ENCODE measurements around the gene PRSS33. TPM values are rescaled to one million over a fixed set of nuclear protein-coding genes. Genes with fewer than 3 reads are reported as not detected.

PRSS33 gene
- total and polyA plus RNA-seq, 2 of the 8 experiments (the other 6 are each of a cell fraction or from before 2014, with no cell fraction given): 0.09 TPM; not detected in 1

GRCh38 chr16:2756288-2757015, 30.9 kb downstream of the PRSS33 start:
- H2BK12ac ChIP-seq (ENCODE audit: low read depth, low read length): no peak overlapping the region
- no peak overlapping the region for H2BK20ac ChIP-seq (ENCODE audit: low read length)
- H3K36me3 ChIP-seq (ENCODE audit: control insufficient read depth in 2 of 4, insufficient read depth in 4 of 4, low read length in 3 of 4): peaks cover 32 to 58% (median 50%) of the 10 kb centered on the region in 4 experiments
- POLR2A ChIA-PET (ENCODE audit: partially characterized antibody): interaction anchor here (0.6 to 4.8 kb wide), 13 partner anchors 10 to 143 kb away, joined by 3 to 140 read pairs (median 5); partner anchors contain the start of genes ELOB and PRSS27
- H4K8ac ChIP-seq (ENCODE audit: extremely low read depth, insufficient read depth, low read length): no peak overlapping the region
- CTCF ChIA-PET (ENCODE audit: partially characterized antibody): interaction anchor here (0.7 to 1.2 kb wide), 4 partner anchors 9 to 98 kb away, joined by 3 to 5 read pairs (median 3); no protein-coding TSS in a partner anchor
- WGBS, 2 experiments (ENCODE audit: extremely low coverage in 1 of 2, insufficient coverage in 1 of 2, insufficient read length in 1 of 2, insufficient replicate concordance in 2 of 2, low coverage in 1 of 2, low lambda C conversion rate in 2 of 2, missing lambda C conversion rate in 1 of 2): 93% methylated on average over 29 of the region's 30 CpGs; no CpG with 5 or more reads in 1 of the 2 experiments
- peak overlapping the region in 1 of 2 experiments; percentile 77; a peak in 1 of 4 replicates for H3K4me2 ChIP-seq (ENCODE audit: insufficient read depth in 1 of 2, low read depth in 2 of 2, low read length in 2 of 2)
- peaks cover 52 to 84% of the 10 kb centered on the region in 2 experiments for H3K79me2 ChIP-seq (ENCODE audit: control insufficient read depth in 1 of 2, insufficient read depth in 2 of 2, low read length in 2 of 2)
- DNase-seq (ENCODE audit: low read depth in 1 of 2, low spot score in 2 of 2): peak in 1 of 2 experiments; percentile 43
- peaks cover 21 to 25% of the 10 kb centered on the region in 2 experiments for H4K20me1 ChIP-seq (replicated peaks in 1 of 2; ENCODE audit: control insufficient read depth in 1 of 2, insufficient read depth in 2 of 2, low read length in 2 of 2)
- peak overlapping the region in 1 of 4 experiments; percentile 9; a peak in 1 of 7 replicates for H3K9ac ChIP-seq (replicated peaks in 1 of 4; ENCODE audit: extremely low read depth in 1 of 4, low read depth in 3 of 4, low read length in 3 of 4)
- peaks cover 4% of the 10 kb centered on the region; the same call in 1 of the 2 replicates for H3K79me1 ChIP-seq (ENCODE audit: low read depth, low read length)
- H3K23ac ChIP-seq (ENCODE audit: insufficient read length): no peak overlapping the region
- no peak overlapping the region for H4K91ac ChIP-seq (replicated peaks; ENCODE audit: insufficient read length, low read length)
- H3K14ac ChIP-seq (ENCODE audit: insufficient read length): no peak overlapping the region
- H2AK5ac ChIP-seq (ENCODE audit: low read depth, low read length): no peak overlapping the region
- H3K18ac ChIP-seq (ENCODE audit: extremely low read depth, low read length): no peak overlapping the region
- no peak overlapping the region for H2BK5ac ChIP-seq (ENCODE audit: low read depth, low read length)
- no peak overlapping the region for H3K4ac ChIP-seq (replicated peaks; ENCODE audit: insufficient read length, low read depth, low read length)
- H3K9me3 ChIP-seq (ENCODE audit: insufficient read depth in 2 of 2, low read depth in 1 of 2, low read length in 1 of 2): peaks cover 4 to 6% of the 10 kb centered on the region in 2 experiments; a peak in 1 of 4 replicates
- H2AFZ ChIP-seq (ENCODE audit: low read length): no peak overlapping the region
- H2BK120ac ChIP-seq (replicated peaks; ENCODE audit: low read depth, low read length): no peak overlapping the region
- H3K56ac ChIP-seq (replicated peaks; ENCODE audit: insufficient read length, low read depth, low read length): no peak overlapping the region
- FAIRE-seq: no peak
- peaks cover 1 to 5% (median 2%) of the 10 kb centered on the region in 4 experiments; a peak in 5 of 7 replicates for H3K4me1 ChIP-seq (replicated peaks in 1 of 4; ENCODE audit: control insufficient read depth in 3 of 4, insufficient read depth in 4 of 4, low read length in 3 of 4)
- H3K4me3 ChIP-seq (ENCODE audit: extremely low read depth in 1 of 4, insufficient read depth in 2 of 4, low read depth in 3 of 4, low read length in 4 of 4): no peak overlapping the region
- no peak overlapping the region for H2BK15ac ChIP-seq (ENCODE audit: low read length)
- no peak overlapping the region for H4K5ac ChIP-seq (ENCODE audit: insufficient read length, low read depth, low read length)
- peaks cover 5% of the 10 kb centered on the region; the same call in 1 of the 2 replicates for H3K23me2 ChIP-seq (ENCODE audit: low read depth, low read length)
- no peak overlapping the region for H3K27ac ChIP-seq (ENCODE audit: low read depth, low read length)
- no peaks in the 10 kb centered on the region for H3K27me3 ChIP-seq (replicated peaks in 1 of 4; ENCODE audit: control insufficient read depth in 3 of 4, extremely low read depth in 1 of 4, insufficient read depth in 3 of 4, low read length in 3 of 4)
- TF ChIP-seq RFX5 (IDR thresholded peaks at IDR 0.05; ENCODE audit: borderline replicate concordance, low read depth, low read length) (no peak), RBBP5 (IDR thresholded peaks at IDR 0.05; ENCODE audit: borderline replicate concordance, low read depth, low read length) (no peak), RNF2 (IDR thresholded peaks at IDR 0.05; ENCODE audit: borderline replicate concordance, low read depth, low read length, missing control alignments, poor library complexity, severe bottlenecking) (no peak), CEBPB (IDR thresholded peaks at IDR 0.05; ENCODE audit: low read depth, low read length) (no peak), CHD1 (IDR thresholded peaks at IDR 0.05; ENCODE audit: low read depth, low read length) (no peak), SP4 (IDR thresholded peaks at IDR 0.05; ENCODE audit: low read length) (no peak), ATF3 (IDR thresholded peaks at IDR 0.05; ENCODE audit: insufficient read depth, low read depth, low read length) (no peak)
